Neural crest cell (in vitro differentiated cells): ENCODE measurements around the gene IRF2BPL. TPM values are rescaled to one million over a fixed set of nuclear protein-coding genes. Genes with fewer than 3 reads are reported as not detected.

Experiments used
- DNase-seq: peaks from one replicate; pipeline ENCODE4 v3.0.0; 2021; ENCODE audit warnings: low read depth, mixed read lengths, low spot score
- H3K27ac Mint-ChIP-seq: one replicate; pipeline ENCODE4 v1.8.0; 2021; ENCODE audit warnings: mild to moderate bottlenecking, mixed read lengths; ENCODE audit not compliant: unreplicated experiment
- H3K27me3 Mint-ChIP-seq: 2 replicates; pipeline ENCODE4 v1.8.0; 2021; ENCODE audit warnings: low read depth, mild to moderate bottlenecking, mixed read lengths
- H3K36me3 Mint-ChIP-seq: 2 replicates; pipeline ENCODE4 v1.8.0; 2021; ENCODE audit warnings: low read depth, mild to moderate bottlenecking, mixed read lengths
- H3K4me1 Mint-ChIP-seq: 2 replicates; pipeline ENCODE4 v1.8.0; 2021; ENCODE audit warnings: mixed read lengths
- H3K4me3 Mint-ChIP-seq: one replicate; pipeline ENCODE4 v1.8.0; 2021; ENCODE audit warnings: mild to moderate bottlenecking, mixed read lengths
- H3K9me3 Mint-ChIP-seq: 2 replicates; pipeline ENCODE4 v1.8.0; 2021; ENCODE audit warnings: mixed read lengths
- total RNA-seq: library from RNA; stranded (reverse); gene quantifications from 2 replicates; pipeline ENCODE4 v1.2.1, GENCODE V29; 2021
- TF ChIP-seq, protein P1 (sequence below): fragments of 200-600 bp; sonication (generic); conservative IDR thresholded peaks from 2 replicates; pipeline ENCODE4 v1.5.0; 2021; ENCODE audit warnings: antibody characterized with exemption, mild to moderate bottlenecking

IRF2BPL gene
- total RNA-seq, 1 donor from 2014 or later: 43.6 TPM

DNA sequence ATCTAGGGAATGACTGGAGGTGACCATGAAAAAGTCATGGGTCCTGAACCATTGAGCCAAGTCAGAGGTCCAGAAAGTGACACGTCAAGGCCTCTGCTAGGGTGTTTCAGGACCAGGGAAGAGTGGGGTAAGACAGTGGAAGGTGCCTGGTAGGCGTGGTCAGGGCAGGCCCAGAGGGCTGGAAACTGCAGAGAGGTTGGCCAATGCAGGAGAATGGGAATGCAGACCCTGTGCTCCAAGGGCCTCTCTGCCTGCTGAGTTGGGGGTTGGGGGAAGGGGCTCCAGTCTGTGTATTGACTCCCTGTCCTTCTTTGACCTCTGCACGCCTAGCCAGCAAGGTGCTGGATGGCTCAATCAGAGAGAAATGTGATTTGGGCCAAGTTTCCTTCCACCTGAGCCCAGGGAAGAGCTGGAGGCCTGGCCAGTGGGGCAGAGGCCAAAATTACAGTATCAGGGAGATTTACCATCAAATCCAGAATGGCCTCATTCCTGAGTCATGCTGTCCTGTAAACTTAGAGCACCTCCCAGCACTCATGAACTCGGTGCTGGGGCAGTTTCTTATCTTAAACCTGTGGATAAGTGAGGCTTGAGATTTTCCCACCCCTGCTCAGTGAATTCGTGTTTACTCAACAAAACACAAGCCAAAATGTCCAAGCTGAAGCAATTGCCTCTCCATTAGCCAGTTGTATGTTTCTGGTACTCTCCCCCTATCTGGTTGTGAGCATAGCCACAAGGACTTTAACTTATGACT, 24.4 kb downstream of the IRF2BPL start:
- no peak for DNase-seq
- Mint-ChIP-seq H3K27me3 (no peaks in the 10 kb centered on the region), H3K9me3 (no peaks in the 10 kb centered on the region), H3K4me1 (peaks cover 53% of the 10 kb centered on the region), H3K27ac (peak overlapping the region; percentile 75), H3K36me3 (no peaks in the 10 kb centered on the region), H3K4me3 (no peak overlapping the region)
- TF ChIP-seq, protein P1, sequence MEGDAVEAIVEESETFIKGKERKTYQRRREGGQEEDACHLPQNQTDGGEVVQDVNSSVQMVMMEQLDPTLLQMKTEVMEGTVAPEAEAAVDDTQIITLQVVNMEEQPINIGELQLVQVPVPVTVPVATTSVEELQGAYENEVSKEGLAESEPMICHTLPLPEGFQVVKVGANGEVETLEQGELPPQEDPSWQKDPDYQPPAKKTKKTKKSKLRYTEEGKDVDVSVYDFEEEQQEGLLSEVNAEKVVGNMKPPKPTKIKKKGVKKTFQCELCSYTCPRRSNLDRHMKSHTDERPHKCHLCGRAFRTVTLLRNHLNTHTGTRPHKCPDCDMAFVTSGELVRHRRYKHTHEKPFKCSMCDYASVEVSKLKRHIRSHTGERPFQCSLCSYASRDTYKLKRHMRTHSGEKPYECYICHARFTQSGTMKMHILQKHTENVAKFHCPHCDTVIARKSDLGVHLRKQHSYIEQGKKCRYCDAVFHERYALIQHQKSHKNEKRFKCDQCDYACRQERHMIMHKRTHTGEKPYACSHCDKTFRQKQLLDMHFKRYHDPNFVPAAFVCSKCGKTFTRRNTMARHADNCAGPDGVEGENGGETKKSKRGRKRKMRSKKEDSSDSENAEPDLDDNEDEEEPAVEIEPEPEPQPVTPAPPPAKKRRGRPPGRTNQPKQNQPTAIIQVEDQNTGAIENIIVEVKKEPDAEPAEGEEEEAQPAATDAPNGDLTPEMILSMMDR: no peak

DNA sequence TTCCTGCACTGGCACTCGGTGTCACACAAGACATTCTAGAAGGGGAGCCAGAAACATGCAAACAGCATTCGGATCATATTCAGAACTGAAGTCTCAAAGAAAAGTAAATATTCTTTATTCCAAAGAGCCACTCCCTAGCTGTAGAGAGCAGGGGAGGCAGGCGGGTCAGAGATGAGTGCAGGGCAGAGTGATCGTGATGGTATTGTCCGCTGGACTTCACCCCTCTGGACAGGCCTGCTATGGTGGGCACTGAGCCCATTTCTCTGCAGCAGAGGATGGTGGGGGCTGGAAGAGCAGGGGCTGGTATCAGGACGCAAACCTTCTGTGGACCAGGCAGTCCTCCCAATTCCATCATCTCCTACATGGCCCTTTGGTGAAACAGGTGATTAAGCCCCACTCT, 25.6 kb downstream of the IRF2BPL start:
- H3K27ac Mint-ChIP-seq: no peak overlapping the region
- H3K9me3 Mint-ChIP-seq: no peaks in the 10 kb centered on the region
- TF ChIP-seq, protein P1: no peak
- H3K27me3 Mint-ChIP-seq: no peaks in the 10 kb centered on the region
- peaks cover 48% of the 10 kb centered on the region for H3K4me1 Mint-ChIP-seq
- H3K36me3 Mint-ChIP-seq: no peaks in the 10 kb centered on the region
- no peak overlapping the region for H3K4me3 Mint-ChIP-seq
- DNase-seq: no peak

DNA sequence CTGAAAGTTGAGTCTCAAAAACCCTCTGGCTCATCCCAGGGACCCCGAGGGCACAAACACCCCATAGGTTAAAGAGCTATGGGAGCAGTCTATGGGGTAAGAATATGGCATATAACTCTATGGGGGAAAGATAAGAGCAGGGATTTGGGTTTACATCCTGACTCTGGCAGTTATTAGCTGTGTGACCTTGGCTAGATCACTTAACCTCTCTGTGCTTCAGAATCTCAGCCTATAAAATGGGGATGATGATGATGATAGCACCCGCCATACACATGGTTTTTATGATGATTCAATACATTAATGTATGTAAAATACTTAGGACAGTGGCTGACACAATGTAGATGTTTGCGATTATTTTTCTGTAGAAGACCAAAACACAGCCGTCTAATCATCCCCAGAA, 26.2 kb downstream of the IRF2BPL start:
- H3K4me1 Mint-ChIP-seq: peaks cover 51% of the 10 kb centered on the region
- no peaks in the 10 kb centered on the region for H3K9me3 Mint-ChIP-seq
- no peak overlapping the region for H3K27ac Mint-ChIP-seq
- TF ChIP-seq, protein P1: no peak
- DNase-seq: no peak
- H3K27me3 Mint-ChIP-seq: no peaks in the 10 kb centered on the region
- no peak overlapping the region for H3K4me3 Mint-ChIP-seq
- no peaks in the 10 kb centered on the region for H3K36me3 Mint-ChIP-seq

DNA sequence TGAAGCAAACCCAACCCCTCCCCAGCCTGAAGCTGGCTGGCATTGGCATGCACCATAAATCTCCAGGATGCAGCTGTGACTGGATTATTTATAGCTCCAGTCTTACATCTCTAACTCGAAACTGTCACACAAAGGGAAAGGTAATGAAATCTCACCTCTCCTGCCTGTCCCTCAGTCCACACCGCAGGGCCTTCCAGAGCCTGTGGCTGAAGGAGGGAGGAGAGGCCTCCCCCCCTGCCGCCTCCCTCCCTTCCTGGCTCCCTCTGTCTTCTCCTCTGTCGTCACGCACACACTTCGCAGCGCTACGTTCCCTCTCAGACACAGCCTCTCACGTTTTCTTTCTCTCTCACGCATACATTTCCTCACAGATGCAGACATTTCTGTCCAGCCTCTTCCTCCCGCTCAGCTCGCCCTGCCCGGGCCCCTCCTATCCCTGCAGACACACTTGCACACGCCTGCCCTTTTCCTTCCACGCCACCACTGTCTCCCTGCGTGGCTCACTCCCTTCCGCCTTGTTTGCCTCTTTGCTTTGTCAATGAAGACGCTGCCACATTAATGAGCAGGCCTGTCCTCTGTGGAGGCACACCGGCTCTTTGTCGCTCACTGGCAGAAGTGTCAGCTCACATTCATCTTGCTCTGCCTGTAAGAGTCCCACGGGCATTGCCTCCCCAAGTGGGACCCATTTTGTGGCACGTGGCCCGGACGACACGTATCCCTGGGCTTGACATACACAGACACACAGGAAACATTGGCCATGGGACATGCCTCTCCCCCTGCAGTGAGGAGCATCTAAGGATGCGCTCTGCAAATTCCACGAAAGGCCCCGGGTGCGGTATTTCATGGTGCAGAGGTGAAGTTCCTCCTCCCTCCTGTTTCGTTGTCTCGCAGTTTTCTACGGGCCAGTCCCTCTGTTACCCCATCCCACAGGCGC, 27.9 kb downstream of the IRF2BPL start:
- H3K4me3 Mint-ChIP-seq: no peak overlapping the region
- H3K9me3 Mint-ChIP-seq: no peaks in the 10 kb centered on the region
- peaks cover 41% of the 10 kb centered on the region for H3K4me1 Mint-ChIP-seq
- TF ChIP-seq, protein P1: no peak
- no peak for DNase-seq
- no peaks in the 10 kb centered on the region for H3K27me3 Mint-ChIP-seq
- H3K27ac Mint-ChIP-seq: peak overlapping the region; percentile 97
- H3K36me3 Mint-ChIP-seq: no peaks in the 10 kb centered on the region

DNA sequence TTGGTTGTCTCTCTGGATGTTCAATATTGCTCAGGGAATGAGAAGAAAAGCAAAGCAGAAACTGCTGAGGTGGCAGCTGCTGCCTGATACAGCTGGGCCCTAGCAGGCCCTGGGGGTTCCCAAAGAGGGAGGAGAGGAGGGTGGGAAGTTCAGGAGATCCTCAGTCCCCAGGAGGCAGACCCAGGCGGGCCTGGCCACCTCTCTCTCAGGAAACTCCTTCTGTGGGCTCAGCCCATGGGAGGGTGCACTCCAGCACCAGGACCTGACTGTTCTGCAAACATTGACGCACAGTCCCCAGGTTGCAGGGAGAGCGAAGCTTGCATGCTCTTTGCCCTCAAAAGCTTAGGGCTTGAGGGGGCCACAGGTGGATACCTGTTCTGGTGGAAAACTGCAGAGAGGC, 29.6 kb downstream of the IRF2BPL start:
- H3K9me3 Mint-ChIP-seq: no peaks in the 10 kb centered on the region
- peaks cover 28% of the 10 kb centered on the region for H3K4me1 Mint-ChIP-seq
- no peaks in the 10 kb centered on the region for H3K27me3 Mint-ChIP-seq
- H3K36me3 Mint-ChIP-seq: no peaks in the 10 kb centered on the region
- TF ChIP-seq, protein P1: no peak
- no peak for DNase-seq
- no peak overlapping the region for H3K27ac Mint-ChIP-seq
- no peak overlapping the region for H3K4me3 Mint-ChIP-seq
